Right ventricle myocardium inferior (tissue), 1 donor: ENCODE measurements around the gene C1QTNF12. TPM values are rescaled to one million over a fixed set of nuclear protein-coding genes. Genes with fewer than 3 reads are reported as not detected.
A peak's percentile ranks its signal among the peaks of the same experiment; 100 is the strongest.
"Not testable (repeated sequence)": the region's sequence is repeated elsewhere in the genome, so short reads cannot be mapped to it uniquely, and the experiment has no call there.

Experiments
- ATAC-seq: fragments of 200-7000 bp; cut with Tn5 transposase; one replicate; pipeline ENCODE4 v1.9.1; 2020; ENCODE audit warnings: mild to moderate bottlenecking, moderate library complexity
- DNase-seq: peaks from one replicate; pipeline ENCODE4 v3.0.0; 2021; ENCODE audit errors: missing footprints
- intact Hi-C: fragments of 100-400 bp; cut with DNase I; formaldehyde crosslinking; loops from one replicate; pipeline ENCODE4 v1.11.0; 2022
- total RNA-seq: library from RNA; stranded (reverse); fragmentation: NEBNext Ultra II Directional; extraction: Animal tissue kit (Norgen Biotek cat#: 25700); gene quantifications from one replicate; pipeline ENCODE4 v1.2.1, GENCODE V29; 2021
- donor health status: DM: no; HTN: yes; CAD: no; lungs with severe emphysema.

C1QTNF12 gene
- total RNA-seq, 1 donor from 2014 or later: 0.57 TPM

- ATAC-seq (no peak), DNase-seq (peak; percentile 42)
- intact Hi-C loops: no loop called here
These were observed 18.3 kb upstream of the C1QTNF12 start for GRCh38 chr1:1264868-1265272.

- ATAC-seq (no peak), DNase-seq (peak; percentile 13)
- intact Hi-C loops: no loop called here
These were observed 17.5 kb upstream of the C1QTNF12 start for GRCh38 chr1:1264026-1264425.

GRCh38 chr1:1262758-1263157 is 16.2 kb upstream of the C1QTNF12 start:
- DNase-seq (no peak), ATAC-seq (no peak)
- intact Hi-C loops: no loop called here

- ATAC-seq (no peak), DNase-seq (peak; percentile 21)
- intact Hi-C loops: no loop called here
These were observed 15.5 kb upstream of the C1QTNF12 start for GRCh38 chr1:1262071-1262470.

- DNase-seq: peak; percentile 26
- no peak for ATAC-seq
- intact Hi-C loops: no loop called here
These were observed 14.5 kb upstream of the C1QTNF12 start for GRCh38 chr1:1260843-1261560.

GRCh38 chr1:1259951-1260600 is 13.6 kb upstream of the C1QTNF12 start:
- intact Hi-C loops: no loop called here
- ATAC-seq: peak; percentile 63

GRCh38 chr1:1259540-1259939 is 13.0 kb upstream of the C1QTNF12 start:
- no peak for ATAC-seq
- DNase-seq: peak; percentile 49
- intact Hi-C loops: no loop called here

More at GRCh38 chr1:1259951-1260600, 13.6 kb upstream of the C1QTNF12 start:
- peak; percentile 73 for DNase-seq

GRCh38 chr1:1259119-1259488 is 12.6 kb upstream of the C1QTNF12 start:
- ATAC-seq (no peak), DNase-seq (peak; percentile 21)
- intact Hi-C loops: no loop called here

- intact Hi-C loops: no loop called here
- peak; percentile 40 for DNase-seq
- no peak for ATAC-seq
These were observed 10.7 kb upstream of the C1QTNF12 start for GRCh38 chr1:1256956-1257871.

GRCh38 chr1:1255611-1256010 is 9.1 kb upstream of the C1QTNF12 start:
- peak; percentile 42 for DNase-seq
- intact Hi-C loops: no loop called here
- no peak for ATAC-seq

GRCh38 chr1:1255078-1255477 is 8.6 kb upstream of the C1QTNF12 start:
- peak; percentile 20 for DNase-seq
- intact Hi-C loops: no loop called here
- no peak for ATAC-seq

GRCh38 chr1:1254667-1254998 is 8.1 kb upstream of the C1QTNF12 start:
- DNase-seq (peak; percentile 72), ATAC-seq (no peak)
- intact Hi-C loops: loop anchor here (5.0 kb wide), 1 partner anchor 132 kb away; no protein-coding TSS in a partner anchor

- intact Hi-C loops: loop anchor here (5.0 kb wide), 1 partner anchor 132 kb away; no protein-coding TSS in a partner anchor
- ATAC-seq: peak; percentile 16
- peak; percentile 9 for DNase-seq
These were observed 7.6 kb upstream of the C1QTNF12 start for GRCh38 chr1:1253972-1254666.

GRCh38 chr1:1253314-1253713 is 6.8 kb upstream of the C1QTNF12 start:
- ATAC-seq: no peak
- DNase-seq: peak; percentile 27
- intact Hi-C loops: loop anchor here (5.0 kb wide), 1 partner anchor 131 kb away; no protein-coding TSS in a partner anchor

- intact Hi-C loops: loop anchor here (5.0 kb wide), 1 partner anchor 129 kb away; no protein-coding TSS in a partner anchor
- no peak for ATAC-seq
- DNase-seq: no peak
These were observed 4.3 kb upstream of the C1QTNF12 start for GRCh38 chr1:1250786-1251284.

GRCh38 chr1:1248009-1248913 is 1.7 kb upstream of the C1QTNF12 start:
- intact Hi-C loops, ATAC-seq, DNase-seq: not testable (repeated sequence)

- ATAC-seq (no peak), DNase-seq (no peak)
- intact Hi-C loops: no loop called here
These were observed 905 bp upstream of the C1QTNF12 start for GRCh38 chr1:1247341-1247913.
